HEK293 (cell line): ENCODE results near the gene FAM171A1.

Source experiments
- CTCF ChIP-seq: fragments of 450-650 bp; formaldehyde crosslinking; IDR thresholded peaks from 2 replicates; pipeline ENCODE4 v1.5.1; 2016; ENCODE audit warnings: missing biosample characterization, missing genetic modification characterization
- PRDM1 ChIP-seq: fragments of 450-650 bp; formaldehyde crosslinking; IDR thresholded peaks from 2 replicates; pipeline ENCODE4; 2016; ENCODE audit warnings: missing biosample characterization, missing genetic modification characterization
- PRDM4 ChIP-seq: fragments of 450-650 bp; formaldehyde crosslinking; IDR thresholded peaks from 2 replicates; pipeline ENCODE4 v1.5.1; 2017; ENCODE audit warnings: missing biosample characterization, missing genetic modification characterization
- TCF7L2 ChIP-seq: IDR thresholded peaks from 2 replicates; pipeline ENCODE4 v1.6.1; 2011; ENCODE audit warnings: low read depth, mild to moderate bottlenecking, inconsistent platforms, low read length, moderate library complexity, borderline replicate concordance
- ZBTB21 ChIP-seq: fragments of 450-650 bp; formaldehyde crosslinking; IDR thresholded peaks from 2 replicates; pipeline ENCODE4 v1.5.1; 2017; ENCODE audit warnings: missing biosample characterization, missing genetic modification characterization
- ZFP37 ChIP-seq: fragments of 450-650 bp; formaldehyde crosslinking; IDR thresholded peaks from 2 replicates; pipeline ENCODE4 v1.5.1; 2016; ENCODE audit warnings: missing biosample characterization, missing genetic modification characterization
- ZNF10 ChIP-seq: fragments of 450-650 bp; formaldehyde crosslinking; IDR thresholded peaks from 2 replicates; pipeline ENCODE4 v1.5.1; 2017; ENCODE audit warnings: missing biosample characterization, missing genetic modification characterization
- ZNF175 ChIP-seq: fragments of 450-650 bp; formaldehyde crosslinking; IDR thresholded peaks from 2 replicates; pipeline ENCODE4 v1.5.1; 2016; ENCODE audit warnings: missing biosample characterization, missing genetic modification characterization
- ZNF274 ChIP-seq, 2 experiments: fragments of 200-500 bp in 1 of 2; fragments of 450-650 bp in 1 of 2; sonication (Bioruptor generic) in 1 of 2; formaldehyde crosslinking in 1 of 2; IDR thresholded peaks; 2 replicates each; pipeline versions ENCODE4 v1.5.1 to v1.6.1; 2014 to 2016; ENCODE audit warnings: borderline replicate concordance in 1 of 2, inconsistent platforms in 1 of 2, low read length in 1 of 2, missing biosample characterization in 1 of 2, missing genetic modification characterization in 1 of 2
- ZNF501 ChIP-seq: fragments of 450-650 bp; formaldehyde crosslinking; IDR thresholded peaks from 2 replicates; pipeline ENCODE4 v1.5.1; 2016; ENCODE audit warnings: missing biosample characterization, missing genetic modification characterization
- ZNF530 ChIP-seq: fragments of 450-650 bp; formaldehyde crosslinking; IDR thresholded peaks from 2 replicates; pipeline ENCODE4 v1.5.1; 2016; ENCODE audit warnings: low read depth, missing biosample characterization, missing genetic modification characterization
- TF ChIP-seq, protein P1 (sequence below): fragments of 450-650 bp; formaldehyde crosslinking; conservative IDR thresholded peaks from 2 replicates; pipeline ENCODE4 v1.5.1; 2016; ENCODE audit warnings: low read depth, missing biosample characterization, missing genetic modification characterization
- TF ChIP-seq, protein P2 (sequence below): fragments of 450-650 bp; formaldehyde crosslinking; IDR thresholded peaks from 2 replicates; pipeline ENCODE4 v1.5.1; 2016; ENCODE audit warnings: missing biosample characterization, missing genetic modification characterization

DNA sequence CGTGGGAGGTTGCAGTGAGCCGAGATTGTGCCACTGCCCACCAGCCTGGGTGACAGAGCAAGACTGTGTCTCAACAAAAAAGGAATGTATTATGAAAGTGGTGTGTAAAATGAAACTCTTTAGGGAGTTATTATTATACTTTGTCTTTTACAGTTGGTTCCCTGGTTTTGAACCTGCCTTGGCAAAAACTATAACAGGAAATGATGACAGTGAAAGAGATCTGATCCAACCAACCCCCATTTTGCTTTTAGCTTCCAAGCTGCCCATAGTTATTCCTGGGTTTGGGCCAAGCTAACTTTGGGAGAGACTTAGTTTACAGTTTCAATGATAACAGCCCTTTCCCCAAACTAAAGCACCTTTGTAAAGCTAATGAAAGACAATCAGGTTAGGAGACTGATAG, 168.4 kb downstream of the FAM171A1 start:
- TF ChIP-seq CTCF (tag by site-specific recombination): no peak
- no peak for TF ChIP-seq ZBTB21
- TF ChIP-seq, protein P1, sequence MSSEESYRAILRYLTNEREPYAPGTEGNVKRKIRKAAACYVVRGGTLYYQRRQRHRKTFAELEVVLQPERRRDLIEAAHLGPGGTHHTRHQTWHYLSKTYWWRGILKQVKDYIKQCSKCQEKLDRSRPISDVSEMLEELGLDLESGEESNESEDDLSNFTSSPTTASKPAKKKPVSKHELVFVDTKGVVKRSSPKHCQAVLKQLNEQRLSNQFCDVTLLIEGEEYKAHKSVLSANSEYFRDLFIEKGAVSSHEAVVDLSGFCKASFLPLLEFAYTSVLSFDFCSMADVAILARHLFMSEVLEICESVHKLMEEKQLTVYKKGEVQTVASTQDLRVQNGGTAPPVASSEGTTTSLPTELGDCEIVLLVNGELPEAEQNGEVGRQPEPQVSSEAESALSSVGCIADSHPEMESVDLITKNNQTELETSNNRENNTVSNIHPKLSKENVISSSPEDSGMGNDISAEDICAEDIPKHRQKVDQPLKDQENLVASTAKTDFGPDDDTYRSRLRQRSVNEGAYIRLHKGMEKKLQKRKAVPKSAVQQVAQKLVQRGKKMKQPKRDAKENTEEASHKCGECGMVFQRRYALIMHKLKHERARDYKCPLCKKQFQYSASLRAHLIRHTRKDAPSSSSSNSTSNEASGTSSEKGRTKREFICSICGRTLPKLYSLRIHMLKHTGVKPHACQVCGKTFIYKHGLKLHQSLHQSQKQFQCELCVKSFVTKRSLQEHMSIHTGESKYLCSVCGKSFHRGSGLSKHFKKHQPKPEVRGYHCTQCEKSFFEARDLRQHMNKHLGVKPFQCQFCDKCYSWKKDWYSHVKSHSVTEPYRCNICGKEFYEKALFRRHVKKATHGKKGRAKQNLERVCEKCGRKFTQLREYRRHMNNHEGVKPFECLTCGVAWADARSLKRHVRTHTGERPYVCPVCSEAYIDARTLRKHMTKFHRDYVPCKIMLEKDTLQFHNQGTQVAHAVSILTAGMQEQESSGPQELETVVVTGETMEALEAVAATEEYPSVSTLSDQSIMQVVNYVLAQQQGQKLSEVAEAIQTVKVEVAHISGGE (tag by site-specific recombination): no peak
- no peak for TF ChIP-seq ZNF10
- TF ChIP-seq ZNF274 (IDR thresholded peaks at IDR 0.05; ENCODE audit: low read length): no peak
- TF ChIP-seq ZNF274 (tag by site-specific recombination; IDR thresholded peaks at IDR 0.05; ENCODE audit: borderline replicate concordance): no peak
- no peak for TF ChIP-seq ZNF501 (tag by site-specific recombination)
- TF ChIP-seq PRDM4 (tag by site-specific recombination): no peak
- no peak for TF ChIP-seq ZNF530 (tag by site-specific recombination)
- no peak for TF ChIP-seq PRDM1
- TF ChIP-seq, protein P2, sequence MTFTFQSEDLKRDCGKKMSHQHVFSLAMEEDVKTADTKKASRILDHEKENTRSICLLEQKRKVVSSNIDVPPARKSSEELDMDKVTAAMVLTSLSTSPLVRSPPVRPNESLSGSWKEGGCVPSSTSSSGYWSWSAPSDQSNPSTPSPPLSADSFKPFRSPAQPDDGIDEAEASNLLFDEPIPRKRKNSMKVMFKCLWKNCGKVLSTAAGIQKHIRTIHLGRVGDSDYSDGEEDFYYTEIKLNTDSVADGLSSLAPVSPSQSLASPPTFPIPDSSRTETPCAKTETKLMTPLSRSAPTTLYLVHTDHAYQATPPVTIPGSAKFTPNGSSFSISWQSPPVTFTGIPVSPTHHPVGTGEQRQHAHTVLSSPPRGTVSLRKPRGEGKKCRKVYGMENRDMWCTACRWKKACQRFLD (tag by site-specific recombination): no peak
- TF ChIP-seq ZFP37 (tag by site-specific recombination): no peak
- TF ChIP-seq ZNF175: no peak
- TF ChIP-seq TCF7L2: no peak
